HG02970 (cell line): ENCODE measurements around the gene SSH2.
"Not testable (repeated sequence)": the region's sequence is repeated elsewhere in the genome, so short reads cannot be mapped to it uniquely, and the experiment has no call there.

ENCODE experiments used
- ATAC-seq: cut with Tn5 transposase; IDR thresholded peaks from one replicate; pipeline ENCODE4 v1.9.1; 2021; ENCODE audit warnings: mild to moderate bottlenecking, moderate library complexity, moderate number of reproducible peaks; ENCODE audit not compliant: unreplicated experiment, low FRiP score

SSH2 gene

GRCh38 chr17:29789196-29790170, 140.5 kb downstream of the SSH2 start:
- no peak for ATAC-seq

GRCh38 chr17:29787995-29788394, 142.0 kb downstream of the SSH2 start:
- no peak for ATAC-seq

- no peak for ATAC-seq
Measured at GRCh38 chr17:29782917-29783316, 147.1 kb downstream of the SSH2 start.

GRCh38 chr17:29779812-29780190, 150.2 kb downstream of the SSH2 start:
- not testable (repeated sequence) for ATAC-seq

- ATAC-seq, result no peak
Measured at GRCh38 chr17:29778956-29779811, 150.8 kb downstream of the SSH2 start.

- no peak for ATAC-seq
Measured at GRCh38 chr17:29777663-29778062, 152.4 kb downstream of the SSH2 start.

- no peak for ATAC-seq
Measured at GRCh38 chr17:29776026-29776425, 154.0 kb downstream of the SSH2 start.

GRCh38 chr17:29772981-29773380, 157.0 kb downstream of the SSH2 start:
- ATAC-seq, result no peak

GRCh38 chr17:29771546-29771945, 158.5 kb downstream of the SSH2 start:
- no peak for ATAC-seq

GRCh38 chr17:29769225-29769624, 160.8 kb downstream of the SSH2 start:
- ATAC-seq, result no peak

- no peak for ATAC-seq
Measured at GRCh38 chr17:29766796-29767327, 163.2 kb downstream of the SSH2 start.

GRCh38 chr17:29764748-29765147, 165.3 kb downstream of the SSH2 start:
- ATAC-seq, result no peak

GRCh38 chr17:29764217-29764616, 165.8 kb downstream of the SSH2 start:
- ATAC-seq, result no peak

GRCh38 chr17:29763273-29763672, 166.8 kb downstream of the SSH2 start:
- no peak for ATAC-seq

GRCh38 chr17:29761040-29761761, 168.8 kb downstream of the SSH2 start:
- peak; percentile 65 for ATAC-seq

- ATAC-seq, result peak; percentile 42
Measured at GRCh38 chr17:29760279-29761039, 169.6 kb downstream of the SSH2 start.

GRCh38 chr17:29758255-29758654, 171.8 kb downstream of the SSH2 start:
- ATAC-seq, result no peak

GRCh38 chr17:29757788-29758187, 172.2 kb downstream of the SSH2 start:
- ATAC-seq, result no peak

- no peak for ATAC-seq
Measured at GRCh38 chr17:29753845-29754439, 176.1 kb downstream of the SSH2 start.
